KMS-11 (cell line): Measurements from ENCODE around the gene DNM3.

Source experiments
- H2AFZ ChIP-seq: fragments of 200-600 bp; sonication (generic); 2 replicates; pipeline ENCODE4 v1.6.1; 2016; ENCODE audit warnings: antibody characterized with exemption, mixed run types, low read depth
- H3K27ac ChIP-seq: fragments of 200-600 bp; sonication (generic); 2 replicates; pipeline ENCODE4 v1.6.1; 2016; ENCODE audit warnings: mild to moderate bottlenecking, mixed run types
- H3K27me3 ChIP-seq: fragments of 200-600 bp; sonication (generic); 2 replicates; pipeline ENCODE4 v1.6.1; 2017; ENCODE audit warnings: mild to moderate bottlenecking, low read depth, mixed run types, moderate library complexity; ENCODE audit not compliant: insufficient read depth
- H3K36me3 ChIP-seq: fragments of 200-600 bp; sonication (generic); 2 replicates; pipeline ENCODE4 v1.6.1; 2017; ENCODE audit warnings: mild to moderate bottlenecking, mixed run types; ENCODE audit not compliant: insufficient read depth
- H3K4me1 ChIP-seq: fragments of 200-600 bp; sonication (generic); 2 replicates; pipeline ENCODE4 v1.6.1; 2016; ENCODE audit warnings: mild to moderate bottlenecking, low read depth, mixed run types; ENCODE audit not compliant: poor library complexity, severe bottlenecking
- H3K4me2 ChIP-seq: fragments of 200-600 bp; sonication (generic); 2 replicates; pipeline ENCODE4 v1.7.0; 2016; ENCODE audit warnings: mild to moderate bottlenecking, mixed run types
- H3K4me3 ChIP-seq: fragments of 200-600 bp; sonication (generic); IDR thresholded peaks from 2 replicates; pipeline ENCODE4 v1.6.1; 2017; ENCODE audit warnings: low read depth, low read length, mixed read lengths; ENCODE audit not compliant: insufficient read depth
- H3K79me2 ChIP-seq: fragments of 200-600 bp; sonication (generic); 2 replicates; pipeline ENCODE4 v1.6.1; 2016; ENCODE audit warnings: low read depth, mixed run types; ENCODE audit not compliant: insufficient read depth
- H3K9ac ChIP-seq: fragments of 200-600 bp; sonication (generic); 2 replicates; pipeline ENCODE4 v1.6.1; 2016; ENCODE audit warnings: mild to moderate bottlenecking, mixed run types
- H4K20me1 ChIP-seq: fragments of 200-600 bp; sonication (generic); 2 replicates; pipeline ENCODE4 v1.6.1; 2016; ENCODE audit warnings: mild to moderate bottlenecking, mixed run types; ENCODE audit not compliant: insufficient read depth
- CTCF ChIP-seq: fragments of 200-600 bp; sonication (generic); conservative IDR thresholded peaks from 2 replicates; pipeline ENCODE4 v1.6.1; 2017; ENCODE audit warnings: low read depth, mild to moderate bottlenecking, antibody characterized with exemption, low read length, moderate library complexity, mixed read lengths

Gene DNM3

GRCh38 chr1:172395576-172395975, 554.3 kb downstream of the DNM3 start:
- peaks cover 5% of the 10 kb centered on the region; the same call in 1 of the 2 replicates for H3K27me3 ChIP-seq
- no peaks in the 10 kb centered on the region for H3K36me3 ChIP-seq
- peaks cover 34% of the 10 kb centered on the region for H3K4me1 ChIP-seq
- H3K4me2 ChIP-seq, result no peak overlapping the region
- no peak overlapping the region for H3K27ac ChIP-seq
- H2AFZ ChIP-seq, result no peak overlapping the region
- H3K9ac ChIP-seq, result no peak overlapping the region
- no peaks in the 10 kb centered on the region for H4K20me1 ChIP-seq
- H3K79me2 ChIP-seq, result no peaks in the 10 kb centered on the region
- no peak overlapping the region for H3K4me3 ChIP-seq
- TF ChIP-seq CTCF, result no peak

GRCh38 chr1:172397221-172397620, 555.9 kb downstream of the DNM3 start:
- H2AFZ ChIP-seq, result no peak overlapping the region
- H3K4me1 ChIP-seq, result peaks cover 20% of the 10 kb centered on the region
- H3K9ac ChIP-seq, result no peak overlapping the region
- no peaks in the 10 kb centered on the region for H3K36me3 ChIP-seq
- H3K27me3 ChIP-seq, result peaks cover 5% of the 10 kb centered on the region; the same call in 1 of the 2 replicates
- no peak overlapping the region for H3K4me3 ChIP-seq
- no peaks in the 10 kb centered on the region for H4K20me1 ChIP-seq
- TF ChIP-seq CTCF, result no peak
- H3K79me2 ChIP-seq, result no peaks in the 10 kb centered on the region
- H3K27ac ChIP-seq, result no peak overlapping the region
- H3K4me2 ChIP-seq, result no peak overlapping the region

- Histone ChIP-seq H3K27me3 (peaks cover 5% of the 10 kb centered on the region; the same call in 1 of the 2 replicates), H3K9ac (no peak overlapping the region), H3K4me1 (peaks cover 20% of the 10 kb centered on the region), H4K20me1 (no peaks in the 10 kb centered on the region), H3K27ac (no peak overlapping the region), H3K4me3 (no peak overlapping the region), H3K4me2 (no peak overlapping the region), H3K79me2 (no peaks in the 10 kb centered on the region), H3K36me3 (no peaks in the 10 kb centered on the region), H2AFZ (no peak overlapping the region)
- no peak for TF ChIP-seq CTCF
These were observed 556.3 kb downstream of the DNM3 start for GRCh38 chr1:172397633-172398032.

- Histone ChIP-seq H3K4me1 (peaks cover 20% of the 10 kb centered on the region), H4K20me1 (no peaks in the 10 kb centered on the region), H3K36me3 (no peaks in the 10 kb centered on the region), H3K4me3 (no peak overlapping the region), H2AFZ (no peak overlapping the region), H3K4me2 (no peak overlapping the region), H3K27ac (no peak overlapping the region), H3K27me3 (peaks cover under 1% of the 10 kb centered on the region; the same call in 1 of the 2 replicates), H3K9ac (no peak overlapping the region), H3K79me2 (no peaks in the 10 kb centered on the region)
- TF ChIP-seq CTCF, result no peak
These were observed 556.9 kb downstream of the DNM3 start for GRCh38 chr1:172398193-172398592.
